Activated B cell treated with CpG ODN at 0.5 μM for 24 hours (primary cell): ENCODE measurements around the gene SLC13A2. TPM values are rescaled to one million over a fixed set of nuclear protein-coding genes. Genes with fewer than 3 reads are reported as not detected.
"Not testable (repeated sequence)": the region's sequence is repeated elsewhere in the genome, so short reads cannot be mapped to it uniquely, and the experiment has no call there.

Source experiments
- ATAC-seq: fragments of 200-7000 bp; cut with Tn5 transposase; one replicate; pipeline ENCODE4 v1.10.0; 2021; ENCODE audit warnings: low read depth, mild to moderate bottlenecking, moderate library complexity
- CTCF ChIA-PET: fragments of 350-600 bp; sonication (Branson Sonifier 250); formaldehyde crosslinking; loops from one replicate; lab custom pipeline; 2021; ENCODE audit warnings: antibody characterized with exemption; lab: Charles Lee
- POLR2A ChIA-PET: fragments of 350-600 bp; sonication (Branson Sonifier 250); formaldehyde crosslinking; loops from one replicate; lab custom pipeline; 2021; ENCODE audit warnings: antibody characterized with exemption; lab: Charles Lee
- DNase-seq: peaks from one replicate; pipeline ENCODE4 v3.0.0; 2022
- H3K27ac Mint-ChIP-seq: one replicate; pipeline ENCODE4 v1.8.0; 2020; ENCODE audit warnings: mixed read lengths
- H3K27me3 Mint-ChIP-seq: one replicate; pipeline ENCODE4 v1.8.0; 2021; ENCODE audit warnings: mixed read lengths
- H3K36me3 Mint-ChIP-seq: one replicate; pipeline ENCODE4 v1.8.0; 2021; ENCODE audit warnings: low read depth, mixed read lengths
- H3K4me1 Mint-ChIP-seq: one replicate; pipeline ENCODE4 v1.8.0; 2021; ENCODE audit warnings: mixed read lengths
- H3K4me3 Mint-ChIP-seq: one replicate; pipeline ENCODE4 v1.8.0; 2020; ENCODE audit warnings: mild to moderate bottlenecking, mixed read lengths
- H3K9me3 Mint-ChIP-seq: one replicate; pipeline ENCODE4 v1.8.0; 2020; ENCODE audit warnings: mixed read lengths
- intact Hi-C: fragments of 100-400 bp; cut with micrococcal nuclease; formaldehyde crosslinking; loops from one replicate; pipeline ENCODE4 v1.15.1; 2024
- total RNA-seq: library from RNA; stranded (reverse); gene quantifications from 2 replicates; pipeline ENCODE4 v1.2.3, GENCODE V29; 2022
- TF ChIP-seq, protein P1 (sequence below): fragments of 200-600 bp; IDR thresholded peaks from one replicate; pipeline ENCODE4 v1.8.0; 2022; ENCODE audit warnings: antibody characterized with exemption, mild to moderate bottlenecking

Gene SLC13A2
- total RNA-seq, 1 donor from 2014 or later, result not detected

DNA sequence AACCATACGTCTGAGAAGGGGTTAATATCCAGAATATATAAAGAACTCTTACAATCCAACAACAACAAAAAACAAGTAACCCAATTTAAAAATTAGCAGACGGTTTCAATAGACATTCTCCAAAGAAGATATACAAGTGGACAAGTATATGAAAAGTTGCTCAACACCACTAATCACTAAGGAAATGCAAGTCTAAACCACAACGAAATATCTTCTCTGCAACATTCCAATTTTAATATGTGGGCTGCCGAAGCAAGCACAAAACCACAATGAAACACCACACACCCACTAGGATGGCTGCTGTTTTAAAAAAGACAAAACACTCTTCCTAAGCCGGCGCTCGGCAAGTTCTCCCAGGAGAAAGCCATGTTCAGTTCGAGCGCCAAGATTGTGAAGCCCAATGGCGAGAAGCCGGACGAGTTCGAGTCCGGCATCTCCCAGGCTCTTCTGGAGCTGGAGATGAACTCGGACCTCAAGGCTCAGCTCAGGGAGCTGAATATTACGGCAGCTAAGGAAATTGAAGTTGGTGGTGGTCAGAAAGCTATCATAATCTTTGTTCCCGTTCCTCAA is 5.9 kb upstream of the SLC13A2 start:
- ATAC-seq, result no peak
- ChIA-PET POLR2A (no interaction called here), CTCF (no interaction called here)
- intact Hi-C loops, result no loop called here
- no peak overlapping the region for H3K4me3 Mint-ChIP-seq
- TF ChIP-seq, protein P1, sequence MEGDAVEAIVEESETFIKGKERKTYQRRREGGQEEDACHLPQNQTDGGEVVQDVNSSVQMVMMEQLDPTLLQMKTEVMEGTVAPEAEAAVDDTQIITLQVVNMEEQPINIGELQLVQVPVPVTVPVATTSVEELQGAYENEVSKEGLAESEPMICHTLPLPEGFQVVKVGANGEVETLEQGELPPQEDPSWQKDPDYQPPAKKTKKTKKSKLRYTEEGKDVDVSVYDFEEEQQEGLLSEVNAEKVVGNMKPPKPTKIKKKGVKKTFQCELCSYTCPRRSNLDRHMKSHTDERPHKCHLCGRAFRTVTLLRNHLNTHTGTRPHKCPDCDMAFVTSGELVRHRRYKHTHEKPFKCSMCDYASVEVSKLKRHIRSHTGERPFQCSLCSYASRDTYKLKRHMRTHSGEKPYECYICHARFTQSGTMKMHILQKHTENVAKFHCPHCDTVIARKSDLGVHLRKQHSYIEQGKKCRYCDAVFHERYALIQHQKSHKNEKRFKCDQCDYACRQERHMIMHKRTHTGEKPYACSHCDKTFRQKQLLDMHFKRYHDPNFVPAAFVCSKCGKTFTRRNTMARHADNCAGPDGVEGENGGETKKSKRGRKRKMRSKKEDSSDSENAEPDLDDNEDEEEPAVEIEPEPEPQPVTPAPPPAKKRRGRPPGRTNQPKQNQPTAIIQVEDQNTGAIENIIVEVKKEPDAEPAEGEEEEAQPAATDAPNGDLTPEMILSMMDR, result no peak
- no peak for DNase-seq
- H3K27ac Mint-ChIP-seq, result no peak overlapping the region
- H3K36me3 Mint-ChIP-seq, result no peaks in the 10 kb centered on the region
- no peaks in the 10 kb centered on the region for H3K9me3 Mint-ChIP-seq
- H3K27me3 Mint-ChIP-seq, result peaks cover 24% of the 10 kb centered on the region
- H3K4me1 Mint-ChIP-seq, result no peaks in the 10 kb centered on the region

DNA sequence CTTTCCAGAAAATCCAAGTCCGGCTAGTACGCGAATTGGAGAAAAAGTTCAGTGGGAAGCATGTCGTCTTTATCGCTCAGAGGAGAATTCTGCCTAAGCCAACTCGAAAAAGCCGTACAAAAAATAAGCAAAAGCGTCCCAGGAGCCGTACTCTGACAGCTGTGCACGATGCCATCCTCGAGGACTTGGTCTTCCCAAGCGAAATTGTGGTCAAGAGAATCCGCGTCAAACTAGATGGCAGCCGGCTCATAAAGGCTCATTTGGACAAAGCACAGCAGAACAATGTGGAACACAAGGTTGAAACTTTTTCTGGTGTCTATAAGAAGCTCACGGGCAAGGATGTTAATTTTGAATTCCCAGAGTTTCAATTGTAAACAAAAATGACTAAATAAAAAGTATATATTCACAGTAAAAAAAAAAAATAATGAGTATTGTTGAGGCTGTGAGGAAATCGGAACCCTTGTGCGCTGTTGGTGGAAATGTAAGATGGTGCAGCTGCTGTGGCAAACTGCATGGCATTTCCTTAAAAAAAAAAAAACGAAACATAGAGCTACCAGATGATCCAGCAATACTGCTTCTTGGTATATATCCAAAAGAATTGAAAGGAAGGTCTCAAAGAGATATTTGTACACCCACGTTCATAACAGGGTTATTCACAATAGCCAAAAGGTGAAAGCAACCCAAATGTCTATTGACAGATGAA is 5.3 kb upstream of the SLC13A2 start:
- H3K4me3 Mint-ChIP-seq, H3K4me1 Mint-ChIP-seq, CTCF ChIA-PET, H3K27ac Mint-ChIP-seq, ATAC-seq, H3K9me3 Mint-ChIP-seq, H3K36me3 Mint-ChIP-seq, intact Hi-C loops, DNase-seq, POLR2A ChIA-PET: not testable (repeated sequence)
- H3K27me3 Mint-ChIP-seq, result peaks cover 21% of the 10 kb centered on the region

DNA sequence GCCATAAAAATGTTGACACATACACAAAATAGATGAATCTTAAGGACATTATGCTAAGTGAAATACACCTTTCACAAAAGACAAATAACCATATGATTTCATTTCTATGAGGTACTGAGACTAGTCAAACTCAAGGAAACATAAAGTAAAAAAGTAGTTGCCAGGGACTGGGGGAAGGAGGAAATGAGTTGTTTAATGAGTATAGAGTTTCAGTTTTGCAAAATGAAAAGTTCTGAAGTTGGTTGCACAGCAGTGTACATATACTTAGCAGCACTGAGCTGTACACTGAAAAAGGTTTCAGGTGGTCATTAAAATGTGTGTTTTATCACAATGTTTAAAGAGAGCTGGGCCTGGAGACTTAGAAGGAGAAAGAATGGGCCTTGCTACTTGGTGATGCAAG is 4.7 kb upstream of the SLC13A2 start:
- no peak overlapping the region for H3K4me3 Mint-ChIP-seq

DNA sequence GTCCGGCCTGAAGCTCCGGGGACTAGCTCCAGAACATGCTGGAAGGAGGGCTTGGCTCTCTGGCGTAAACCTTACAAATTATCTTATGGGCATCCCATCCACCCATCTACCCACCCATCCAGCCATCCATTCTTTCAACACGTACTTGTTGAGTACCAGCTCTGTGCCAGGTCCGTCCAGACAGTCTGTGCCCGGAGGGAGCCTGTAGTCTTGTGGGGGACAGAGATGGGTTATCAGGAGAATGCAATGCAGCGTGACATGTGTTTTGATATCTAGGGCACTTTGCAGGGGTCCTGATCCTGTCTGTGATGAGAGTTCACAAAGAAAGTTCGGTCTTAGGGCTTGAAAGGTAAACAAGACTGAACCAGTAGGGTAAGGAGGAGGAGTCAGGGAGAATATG is 4.1 kb upstream of the SLC13A2 start:
- peaks cover 16% of the 10 kb centered on the region for H3K27me3 Mint-ChIP-seq
- TF ChIP-seq, protein P1, result no peak
- ATAC-seq (no peak), DNase-seq (no peak)
- no peak overlapping the region for H3K27ac Mint-ChIP-seq
- no peaks in the 10 kb centered on the region for H3K9me3 Mint-ChIP-seq
- intact Hi-C loops, result no loop called here
- H3K4me1 Mint-ChIP-seq, result no peaks in the 10 kb centered on the region
- CTCF ChIA-PET, result no interaction called here
- POLR2A ChIA-PET, result no interaction called here
- no peak overlapping the region for H3K4me3 Mint-ChIP-seq
- no peaks in the 10 kb centered on the region for H3K36me3 Mint-ChIP-seq

More for the DNA sequence above, 4.7 kb upstream of the SLC13A2 start:
- H3K9me3 Mint-ChIP-seq, result no peaks in the 10 kb centered on the region
- peaks cover 18% of the 10 kb centered on the region for H3K27me3 Mint-ChIP-seq
- TF ChIP-seq, protein P1, result no peak
- ChIA-PET CTCF (no interaction called here), POLR2A (no interaction called here)
- H3K27ac Mint-ChIP-seq, result no peak overlapping the region
- ATAC-seq (no peak), DNase-seq (no peak)
- H3K36me3 Mint-ChIP-seq, result no peaks in the 10 kb centered on the region
- no peaks in the 10 kb centered on the region for H3K4me1 Mint-ChIP-seq
- intact Hi-C loops, result no loop called here

DNA sequence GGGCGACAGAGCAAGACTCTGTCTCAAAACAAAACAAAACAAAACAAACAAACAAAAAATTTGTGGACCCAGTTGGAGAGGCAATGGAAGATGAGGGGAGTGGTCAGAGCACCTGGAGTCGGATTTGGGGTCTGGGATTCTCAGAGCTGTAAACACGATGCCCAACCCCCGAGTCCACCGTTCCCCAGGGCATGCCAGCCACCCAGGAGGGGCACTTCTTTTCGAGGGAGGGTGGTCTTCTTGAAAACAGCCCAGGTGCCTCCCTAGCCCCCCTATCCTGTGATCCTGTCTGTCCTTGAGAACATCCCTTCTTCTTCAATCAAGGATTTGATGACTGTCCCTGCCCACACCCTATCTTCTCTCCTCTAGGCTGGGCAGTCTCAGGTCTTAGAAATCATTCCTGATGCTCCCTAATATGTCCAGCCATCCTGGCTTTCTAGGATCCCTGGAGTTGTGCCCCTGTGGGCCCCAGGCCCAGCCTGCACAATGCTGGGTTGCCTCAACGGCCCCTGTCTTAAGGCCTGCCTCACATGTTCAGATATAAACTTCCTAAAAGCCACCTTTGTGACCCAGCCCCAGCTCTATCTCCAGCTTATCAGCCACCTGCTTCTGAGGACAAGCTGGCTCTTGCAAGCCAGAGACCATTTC is 3.1 kb upstream of the SLC13A2 start:
- Mint-ChIP-seq H3K27me3 (peaks cover 15% of the 10 kb centered on the region), H3K4me3 (no peak overlapping the region), H3K27ac (no peak overlapping the region), H3K4me1 (no peaks in the 10 kb centered on the region), H3K9me3 (no peaks in the 10 kb centered on the region), H3K36me3 (no peaks in the 10 kb centered on the region)
- ChIA-PET CTCF (no interaction called here), POLR2A (no interaction called here)
- TF ChIP-seq, protein P1, result no peak
- no peak for ATAC-seq
- no peak for DNase-seq
- intact Hi-C loops, result no loop called here
